PC-3 (cell line): Measurements from ENCODE around the gene MRPL32. TPM values are rescaled to one million over a fixed set of nuclear protein-coding genes. Genes with fewer than 3 reads are reported as not detected.

ENCODE experiments used
- ATAC-seq: fragments of 200-7000 bp; cut with Tn5 transposase; 2 replicates; pipeline ENCODE4 v1.9.1; 2020; ENCODE audit warnings: mild to moderate bottlenecking, moderate library complexity
- BruUV-seq: library from RNA; stranded (reverse); fragments of 400-500 nt; replicated peaks from 2 replicates; lab custom pipeline; 2021; lab: Mats Ljungman, UMichigan
- CTCF ChIA-PET: fragments of 300-600 bp; sonication (Branson Sonifier 250); formaldehyde crosslinking; loops from one replicate; lab custom pipeline; 2022; ENCODE audit warnings: antibody characterized with exemption; lab: Charles Lee
- POLR2A ChIA-PET: fragments of 300-600 bp; sonication (Branson Sonifier 250); formaldehyde crosslinking; loops from one replicate; lab custom pipeline; 2022; ENCODE audit warnings: antibody characterized with exemption; ENCODE audit not compliant: unreplicated experiment; lab: Charles Lee
- DNase-seq: peaks from one replicate; pipeline ENCODE4 v3.0.0-alpha.2; 2015
- H2AFZ ChIP-seq: fragments of 300-600 bp; sonication (generic); 2 replicates; pipeline ENCODE4 v1.6.0; 2016; ENCODE audit warnings: antibody characterized with exemption, low read length
- H3F3A ChIP-seq: fragments of 300-600 bp; sonication (generic); one replicate; pipeline ENCODE4 v1.6.0; 2017; ENCODE audit warnings: antibody characterized with exemption, low read length, control low read depth, mild to moderate bottlenecking; ENCODE audit not compliant: unreplicated experiment
- H3K27ac ChIP-seq: fragments of 300-600 bp; sonication (generic); 2 replicates; pipeline ENCODE4 v1.5.1; 2016; ENCODE audit warnings: mild to moderate bottlenecking, low read length
- H3K27me3 ChIP-seq: fragments of 300-600 bp; sonication (generic); 2 replicates; pipeline ENCODE4 v1.6.1; 2016; ENCODE audit warnings: low read length, mixed read lengths
- H3K36me3 ChIP-seq: fragments of 300-600 bp; sonication (generic); 2 replicates; pipeline ENCODE4 v1.6.1; 2016; ENCODE audit warnings: low read depth, mixed run types, low read length, mixed read lengths
- H3K4me1 ChIP-seq: fragments of 300-600 bp; sonication (generic); 2 replicates; pipeline ENCODE4 v1.5.1; 2016; ENCODE audit warnings: low read length; ENCODE audit not compliant: insufficient read depth
- H3K4me2 ChIP-seq: fragments of 300-600 bp; sonication (generic); 2 replicates; pipeline ENCODE4 v1.6.0; 2016; ENCODE audit warnings: low read length
- H3K4me3 ChIP-seq: fragments of 300-600 bp; sonication (generic); 2 replicates; pipeline ENCODE4 v1.5.1; 2016; ENCODE audit warnings: mild to moderate bottlenecking, low read length, mixed read lengths
- H3K79me2 ChIP-seq: fragments of 300-600 bp; sonication (generic); 2 replicates; pipeline ENCODE4 v1.6.1; 2017; ENCODE audit warnings: low read length, mixed read lengths
- H3K9ac ChIP-seq: fragments of 300-600 bp; sonication (generic); 2 replicates; pipeline ENCODE4 v1.6.0; 2016; ENCODE audit warnings: mild to moderate bottlenecking, low read length
- H3K9me2 ChIP-seq: fragments of 300-600 bp; sonication (generic); replicated peaks from 2 replicates; pipeline ENCODE4 v1.6.1; 2016; ENCODE audit warnings: mixed run types, low read length, mixed read lengths
- H3K9me3 ChIP-seq: fragments of 300-600 bp; sonication (generic); 2 replicates; pipeline ENCODE4 v1.6.1; 2016; ENCODE audit warnings: low read length, mixed read lengths
- H4K20me1 ChIP-seq: fragments of 300-600 bp; sonication (generic); 2 replicates; pipeline ENCODE4 v1.6.1; 2016; ENCODE audit warnings: low read length, mixed read lengths
- EZH2 ChIP-seq: fragments of 300-600 bp; sonication (generic); IDR thresholded peaks from one replicate; pipeline ENCODE4 v1.6.1; 2017; ENCODE audit warnings: antibody characterized with exemption, mild to moderate bottlenecking, low read length; ENCODE audit not compliant: unreplicated experiment
- EZH2phosphoT487 ChIP-seq: fragments of 300-600 bp; sonication (generic); IDR thresholded peaks from 2 replicates; pipeline ENCODE4 v1.6.1; 2018; ENCODE audit warnings: mild to moderate bottlenecking, antibody characterized with exemption, low read length, borderline replicate concordance
- intact Hi-C: fragments of 100-400 bp; cut with micrococcal nuclease; formaldehyde crosslinking; loops from 2 replicates; pipeline ENCODE4 v1.9.0; 2023
- total RNA-seq: library from RNA; depleted of rRNA; stranded (reverse); fragments of >200 nt; gene quantifications from 2 replicates; pipeline ENCODE4 v1.2.3, GENCODE V29; 2014
- TF ChIP-seq, protein P1 (sequence below): fragments of 300-600 bp; sonication (generic); conservative IDR thresholded peaks from 2 replicates; pipeline ENCODE4 v1.5.1; 2017; ENCODE audit warnings: antibody characterized with exemption, low read depth, mild to moderate bottlenecking, low read length

Gene MRPL32
- total RNA-seq, 1 experiment from 2014 or later: 104 TPM

DNA sequence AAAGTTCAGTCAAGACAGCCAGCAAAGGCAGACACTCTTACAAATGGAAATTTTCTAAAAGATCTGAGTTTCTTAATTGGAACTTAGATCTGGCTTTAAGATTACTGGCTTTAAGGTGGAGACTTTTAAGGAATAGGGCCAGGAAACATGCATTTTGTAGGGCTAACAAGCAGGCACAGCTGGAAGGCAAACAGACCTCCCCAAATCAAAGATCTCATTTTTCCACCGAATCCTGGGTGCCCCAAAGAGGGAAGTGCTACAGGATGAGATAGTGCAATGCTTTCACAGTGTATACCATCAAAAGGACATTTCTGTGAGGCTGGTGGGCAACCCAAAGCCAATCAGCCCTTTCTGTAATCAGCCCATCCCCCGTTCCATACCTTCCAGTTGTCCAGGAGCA is 27.4 kb downstream of the MRPL32 start:
- CTCF ChIA-PET: no interaction called here

GRCh38 chr7:42960762-42961161 is 28.6 kb downstream of the MRPL32 start:
- DNase-seq: no peak
- no peak for ATAC-seq
- Histone ChIP-seq H3K36me3 (no peaks in the 10 kb centered on the region), H3K4me3 (no peak overlapping the region), H3K79me2 (no peaks in the 10 kb centered on the region), H3F3A (no peaks in the 10 kb centered on the region), H3K27ac (no peak overlapping the region), H3K4me2 (no peak overlapping the region), H3K4me1 (no peaks in the 10 kb centered on the region), H3K9me3 (no peaks in the 10 kb centered on the region), H3K9me2 (no peaks in the 10 kb centered on the region), H2AFZ (no peak overlapping the region), H4K20me1 (no peaks in the 10 kb centered on the region), H3K27me3 (no peaks in the 10 kb centered on the region), H3K9ac (no peak overlapping the region)
- intact Hi-C loops: no loop called here
- no TSS peak for BruUV-seq
- no peak for TF ChIP-seq EZH2
- TF ChIP-seq EZH2phosphoT487: no peak
- TF ChIP-seq, protein P1, sequence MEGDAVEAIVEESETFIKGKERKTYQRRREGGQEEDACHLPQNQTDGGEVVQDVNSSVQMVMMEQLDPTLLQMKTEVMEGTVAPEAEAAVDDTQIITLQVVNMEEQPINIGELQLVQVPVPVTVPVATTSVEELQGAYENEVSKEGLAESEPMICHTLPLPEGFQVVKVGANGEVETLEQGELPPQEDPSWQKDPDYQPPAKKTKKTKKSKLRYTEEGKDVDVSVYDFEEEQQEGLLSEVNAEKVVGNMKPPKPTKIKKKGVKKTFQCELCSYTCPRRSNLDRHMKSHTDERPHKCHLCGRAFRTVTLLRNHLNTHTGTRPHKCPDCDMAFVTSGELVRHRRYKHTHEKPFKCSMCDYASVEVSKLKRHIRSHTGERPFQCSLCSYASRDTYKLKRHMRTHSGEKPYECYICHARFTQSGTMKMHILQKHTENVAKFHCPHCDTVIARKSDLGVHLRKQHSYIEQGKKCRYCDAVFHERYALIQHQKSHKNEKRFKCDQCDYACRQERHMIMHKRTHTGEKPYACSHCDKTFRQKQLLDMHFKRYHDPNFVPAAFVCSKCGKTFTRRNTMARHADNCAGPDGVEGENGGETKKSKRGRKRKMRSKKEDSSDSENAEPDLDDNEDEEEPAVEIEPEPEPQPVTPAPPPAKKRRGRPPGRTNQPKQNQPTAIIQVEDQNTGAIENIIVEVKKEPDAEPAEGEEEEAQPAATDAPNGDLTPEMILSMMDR: no peak
- ChIA-PET POLR2A (no interaction called here), CTCF (no interaction called here)

More for the DNA sequence above, 27.4 kb downstream of the MRPL32 start:
- Histone ChIP-seq H3F3A (no peaks in the 10 kb centered on the region), H2AFZ (no peak overlapping the region), H3K9me3 (no peaks in the 10 kb centered on the region), H4K20me1 (no peaks in the 10 kb centered on the region), H3K4me2 (no peak overlapping the region), H3K36me3 (no peaks in the 10 kb centered on the region), H3K27ac (no peak overlapping the region), H3K9ac (no peak overlapping the region), H3K27me3 (no peaks in the 10 kb centered on the region), H3K9me2 (no peaks in the 10 kb centered on the region), H3K79me2 (no peaks in the 10 kb centered on the region), H3K4me3 (no peak overlapping the region), H3K4me1 (no peaks in the 10 kb centered on the region)
- TF ChIP-seq, protein P1: no peak
- TF ChIP-seq EZH2 (no peak), EZH2phosphoT487 (no peak)
- DNase-seq (no peak), ATAC-seq (no peak)
- intact Hi-C loops: no loop called here
- no TSS peak for BruUV-seq
- POLR2A ChIA-PET: interaction anchor here (0.8 kb wide), 1 partner anchor 29 kb away, joined by 7 read pairs; no protein-coding TSS in a partner anchor

DNA sequence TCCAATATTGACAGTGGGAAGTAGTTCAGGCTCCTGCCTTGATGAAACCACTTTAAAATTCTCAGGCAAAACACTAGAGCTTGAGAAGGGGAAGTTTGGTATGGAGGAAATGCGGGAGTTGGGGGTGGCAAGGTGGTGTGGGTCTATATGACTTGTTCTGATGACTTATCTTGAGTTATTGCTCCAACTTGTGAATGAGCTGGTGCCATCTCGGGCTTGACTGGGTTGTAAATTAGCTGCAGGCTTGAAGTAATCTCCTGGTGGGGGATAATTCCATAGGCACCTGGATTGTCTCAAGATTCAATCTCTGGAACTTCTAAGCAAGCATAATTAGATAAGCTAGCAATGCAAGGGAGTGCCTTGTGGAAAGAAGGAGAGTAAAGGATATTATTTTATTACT is 29.0 kb downstream of the MRPL32 start:
- intact Hi-C loops: no loop called here
- no peak for ATAC-seq
- Histone ChIP-seq H3K4me3 (no peak overlapping the region), H4K20me1 (no peaks in the 10 kb centered on the region), H3K27me3 (no peaks in the 10 kb centered on the region), H3K9me2 (no peaks in the 10 kb centered on the region), H3K9ac (no peak overlapping the region), H3K4me1 (no peaks in the 10 kb centered on the region), H2AFZ (no peak overlapping the region), H3K79me2 (no peaks in the 10 kb centered on the region), H3K9me3 (no peaks in the 10 kb centered on the region), H3K4me2 (no peak overlapping the region), H3K36me3 (no peaks in the 10 kb centered on the region), H3F3A (no peaks in the 10 kb centered on the region), H3K27ac (no peak overlapping the region)
- BruUV-seq: no TSS peak
- ChIA-PET CTCF (no interaction called here), POLR2A (no interaction called here)
- TF ChIP-seq EZH2phosphoT487 (no peak), EZH2 (no peak)
- TF ChIP-seq, protein P1: no peak
- DNase-seq: no peak
